ENCODE data around the gene WWOX. TPM values are rescaled to one million over a fixed set of nuclear protein-coding genes. Genes with fewer than 3 reads are reported as not detected.

The WWOX gene
- total RNA-seq, 1 donor from 2014 or later, result 29.6 TPM

DNA sequence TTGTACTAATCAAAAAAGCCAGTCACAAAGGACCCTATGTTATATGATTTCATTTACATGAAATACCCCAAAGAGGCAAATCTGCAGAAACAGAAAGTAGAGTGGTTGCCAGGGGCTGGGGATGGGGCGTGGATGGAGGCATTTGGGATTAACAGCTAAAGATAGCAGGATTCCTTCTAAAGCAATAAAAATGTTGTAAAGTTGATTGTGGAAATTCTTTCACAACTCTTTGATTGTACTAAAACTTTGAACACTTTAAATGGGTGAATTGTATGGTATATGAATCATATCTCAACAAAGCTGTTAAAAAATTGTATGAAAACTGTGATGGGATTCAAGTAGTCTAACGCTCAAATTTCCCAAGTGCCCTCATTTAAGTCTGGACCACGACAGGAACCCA lies 870.3 kb downstream of the WWOX start:
- TF ChIP-seq CTCF (conservative IDR thresholded peaks at IDR 0.05; ENCODE audit: low read depth, low read length), result no peak
- H3K4me3 ChIP-seq (ENCODE audit: low read depth, low read length), result no peak overlapping the region
- no peak for DNase-seq (ENCODE audit: low read depth)

- no peak for DNase-seq (ENCODE audit: low read depth)
- no peak for TF ChIP-seq CTCF (conservative IDR thresholded peaks at IDR 0.05; ENCODE audit: low read depth, low read length)
- H3K4me3 ChIP-seq (ENCODE audit: low read depth, low read length), result no peak overlapping the region
Observed at GRCh38 chr16:78970650-78971049, 871.2 kb downstream of the WWOX start.

DNA sequence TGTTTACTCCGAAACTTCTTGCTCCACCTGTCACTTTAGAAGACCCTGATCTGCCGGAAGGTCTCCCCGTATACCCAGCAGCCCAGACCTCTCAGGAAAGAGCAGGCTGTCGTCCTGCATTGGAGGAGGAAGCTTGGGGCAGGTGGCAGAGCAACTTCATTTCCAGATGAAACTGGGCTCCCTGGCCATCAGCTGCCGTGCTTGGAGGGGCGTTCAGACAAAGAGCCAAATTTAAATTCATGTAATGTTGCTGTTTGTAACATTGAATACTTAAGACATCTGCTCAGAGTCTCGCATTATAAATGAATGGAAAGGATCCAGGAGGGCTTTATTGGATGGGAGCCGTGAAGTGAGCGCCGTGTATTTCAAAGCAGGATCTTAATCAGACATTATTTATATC lies 872.6 kb downstream of the WWOX start:
- DNase-seq (ENCODE audit: low read depth), result no peak
- TF ChIP-seq CTCF (conservative IDR thresholded peaks at IDR 0.05; ENCODE audit: low read depth, low read length), result no peak
- H3K4me3 ChIP-seq (ENCODE audit: low read depth, low read length), result no peak overlapping the region

DNA sequence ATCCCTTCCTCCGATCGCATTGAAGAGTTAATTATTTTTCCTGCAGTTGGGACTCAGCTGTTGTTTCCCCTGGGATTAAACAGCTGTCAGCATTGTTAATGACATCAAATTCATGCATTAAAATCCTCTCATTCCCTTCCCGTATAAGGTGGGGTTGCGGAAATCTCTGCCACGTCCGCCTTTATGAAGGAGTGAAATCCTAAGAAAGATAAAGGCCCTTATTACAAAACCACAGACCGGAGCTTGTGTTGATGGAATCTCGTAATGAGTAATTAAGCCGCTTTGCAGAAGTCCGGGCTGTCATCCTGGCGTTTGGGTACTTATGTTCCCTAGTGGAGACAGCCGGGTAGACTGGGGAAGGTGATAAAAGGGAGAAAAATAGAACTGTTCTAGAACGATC lies 873.5 kb downstream of the WWOX start:
- H3K4me3 ChIP-seq (ENCODE audit: low read depth, low read length), result no peak overlapping the region
- DNase-seq (ENCODE audit: low read depth), result no peak
- no peak for TF ChIP-seq CTCF (conservative IDR thresholded peaks at IDR 0.05; ENCODE audit: low read depth, low read length)

- TF ChIP-seq CTCF (conservative IDR thresholded peaks at IDR 0.05; ENCODE audit: low read depth, low read length), result no peak
- no peak for DNase-seq (ENCODE audit: low read depth)
- H3K4me3 ChIP-seq (ENCODE audit: low read depth, low read length), result no peak overlapping the region
Observed at GRCh38 chr16:78976212-78976611, 876.8 kb downstream of the WWOX start.

GRCh38 chr16:78980825-78981224 lies 881.4 kb downstream of the WWOX start:
- H3K4me3 ChIP-seq (ENCODE audit: low read depth, low read length), result no peak overlapping the region
- TF ChIP-seq CTCF (conservative IDR thresholded peaks at IDR 0.05; ENCODE audit: low read depth, low read length), result no peak
- DNase-seq (ENCODE audit: low read depth), result no peak

- no peak for DNase-seq (ENCODE audit: low read depth)
- no peak overlapping the region for H3K4me3 ChIP-seq (ENCODE audit: low read depth, low read length)
- TF ChIP-seq CTCF (conservative IDR thresholded peaks at IDR 0.05; ENCODE audit: low read depth, low read length), result no peak
Observed at GRCh38 chr16:78982096-78982744, 882.8 kb downstream of the WWOX start.

All from epithelial cell of proximal tubule (primary cell).